Measurements from ENCODE around the gene CCDC102A.

GRCh38 chr16:57479976-57480753 lies 56.2 kb downstream of the CCDC102A start:
- TF ChIP-seq CTCF (conservative IDR thresholded peaks at IDR 0.05 in 1 of 2, IDR thresholded peaks at IDR 0.05 in 1 of 2; ENCODE audit: extremely low read depth in 1 of 2, insufficient read depth in 1 of 2, low read depth in 1 of 2, low read length in 2 of 2) (no peak), EZH2 (IDR thresholded peaks at IDR 0.05; ENCODE audit: borderline replicate concordance, low read length) (no peak)

Data from mammary epithelial cell (primary cell).